ENCODE results near the gene PCDH19.

DNA sequence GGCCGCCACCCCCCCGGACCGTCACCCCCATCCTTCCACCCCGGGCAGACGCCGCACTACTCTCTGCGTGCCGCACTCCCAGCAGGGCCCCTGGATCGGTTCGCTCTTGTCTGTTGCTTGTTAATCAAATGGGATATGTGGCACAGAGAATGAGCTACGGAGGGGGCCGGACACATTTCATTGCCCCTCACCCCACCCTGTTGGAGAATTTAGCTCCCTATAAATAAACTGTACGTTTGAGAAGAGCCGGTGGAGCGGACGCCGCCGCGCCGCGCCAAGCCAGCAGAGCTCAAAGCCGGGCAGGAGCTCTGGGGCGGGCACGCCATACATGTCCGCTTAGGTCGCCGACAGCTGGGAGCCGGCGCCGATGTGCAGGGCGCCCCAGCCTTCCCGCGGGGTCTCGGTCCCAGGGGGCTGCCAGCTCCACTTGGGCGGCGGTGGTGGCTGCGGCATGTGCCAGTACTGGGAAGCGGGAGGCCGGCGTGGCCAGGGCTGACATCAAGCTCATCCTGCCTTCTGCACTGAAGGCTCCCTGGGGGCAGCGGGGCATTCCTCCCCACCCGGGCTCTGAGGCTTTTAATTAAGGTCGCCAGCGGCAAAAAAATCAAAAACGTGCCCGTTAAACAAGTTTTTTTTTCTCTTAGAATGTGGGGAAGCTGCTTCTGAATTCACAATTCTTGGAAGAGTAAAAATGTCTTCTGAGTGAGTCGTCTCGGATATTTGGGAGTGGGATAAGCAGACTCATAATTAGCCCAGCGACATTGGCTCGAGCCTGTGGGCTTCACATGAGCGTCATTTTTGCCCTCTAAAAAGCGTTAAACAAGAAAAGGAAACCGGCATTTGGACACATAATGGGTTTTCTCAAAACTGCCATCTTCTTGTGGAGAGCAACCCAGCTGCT lies 1.1 kb upstream of the PCDH19 start:
- TF ChIP-seq REST (IDR thresholded peaks at IDR 0.05; ENCODE audit: borderline replicate concordance in 1 of 2, low read depth in 1 of 2, low read length in 2 of 2) (no peak), THAP9 (CRISPR knock-in tag; IDR thresholded peaks at IDR 0.05; ENCODE audit: borderline replicate concordance) (no peak), FLYWCH1 (CRISPR knock-in tag; IDR thresholded peaks at IDR 0.05) (no peak), EZH2 (conservative IDR thresholded peaks at IDR 0.05; ENCODE audit: low read depth, low read length) (no peak), SRF (IDR thresholded peaks at IDR 0.05; ENCODE audit: low read depth, low read length) (no peak)
- TF ChIP-seq, protein P1, sequence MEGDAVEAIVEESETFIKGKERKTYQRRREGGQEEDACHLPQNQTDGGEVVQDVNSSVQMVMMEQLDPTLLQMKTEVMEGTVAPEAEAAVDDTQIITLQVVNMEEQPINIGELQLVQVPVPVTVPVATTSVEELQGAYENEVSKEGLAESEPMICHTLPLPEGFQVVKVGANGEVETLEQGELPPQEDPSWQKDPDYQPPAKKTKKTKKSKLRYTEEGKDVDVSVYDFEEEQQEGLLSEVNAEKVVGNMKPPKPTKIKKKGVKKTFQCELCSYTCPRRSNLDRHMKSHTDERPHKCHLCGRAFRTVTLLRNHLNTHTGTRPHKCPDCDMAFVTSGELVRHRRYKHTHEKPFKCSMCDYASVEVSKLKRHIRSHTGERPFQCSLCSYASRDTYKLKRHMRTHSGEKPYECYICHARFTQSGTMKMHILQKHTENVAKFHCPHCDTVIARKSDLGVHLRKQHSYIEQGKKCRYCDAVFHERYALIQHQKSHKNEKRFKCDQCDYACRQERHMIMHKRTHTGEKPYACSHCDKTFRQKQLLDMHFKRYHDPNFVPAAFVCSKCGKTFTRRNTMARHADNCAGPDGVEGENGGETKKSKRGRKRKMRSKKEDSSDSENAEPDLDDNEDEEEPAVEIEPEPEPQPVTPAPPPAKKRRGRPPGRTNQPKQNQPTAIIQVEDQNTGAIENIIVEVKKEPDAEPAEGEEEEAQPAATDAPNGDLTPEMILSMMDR (CRISPR knock-in tag; IDR thresholded peaks at IDR 0.05) = no peak
